OCI-LY1 (cell line): Measurements from ENCODE around the gene ITPK1.

ENCODE experiments used
- CTCF ChIP-seq: fragments of 200-600 bp; sonication (generic), shearing (Covaris generic); IDR thresholded peaks from 2 replicates; pipeline ENCODE4 v1.5.1; 2017; ENCODE audit warnings: mild to moderate bottlenecking, antibody characterized with exemption, low read length, moderate library complexity, mixed read lengths
- EZH2 ChIP-seq: fragments of 200-600 bp; sonication (generic), shearing (Covaris generic); IDR thresholded peaks from 2 replicates; pipeline ENCODE4 v1.8.0; 2017; ENCODE audit warnings: borderline replicate concordance, mixed run types, mild to moderate bottlenecking, antibody characterized with exemption, low read length, moderate library complexity, mixed read lengths

GRCh38 chr14:93085911-93086310 is 29.8 kb downstream of the ITPK1 start:
- TF ChIP-seq CTCF, result no peak
- no peak for TF ChIP-seq EZH2
